ENCODE results near the gene CDH4. TPM values are rescaled to one million over a fixed set of nuclear protein-coding genes. Genes with fewer than 3 reads are reported as not detected.

The CDH4 gene
- total and polyA plus RNA-seq, 2 donors (not counting 3 experiments of a cell fraction or from before 2014, with no cell fraction given), result 0.17 to 0.51 TPM

- DNase-seq (ENCODE audit: low read depth, low spot score) (no peak), FAIRE-seq (no peak)
- Histone ChIP-seq H3K9me3 (replicated peaks; ENCODE audit: control insufficient read depth, insufficient read depth, low read length) (peaks cover 8% of the 10 kb centered on the region), H3K4me3 (replicated peaks in 1 of 3; ENCODE audit: insufficient read depth in 1 of 3, low read depth in 1 of 3, low read length in 3 of 3) (no peak overlapping the region), H3K27ac (ENCODE audit: insufficient read depth, low read depth, low read length) (no peak overlapping the region), H3K4me2 (ENCODE audit: insufficient read depth, low read length) (no peak overlapping the region), H3K9me1 (replicated peaks; ENCODE audit: control insufficient read depth, extremely low read depth, insufficient read depth, low read length) (no peaks in the 10 kb centered on the region), H3K79me2 (ENCODE audit: control insufficient read depth, insufficient read depth, low read length) (no peaks in the 10 kb centered on the region), H3K36me3 (ENCODE audit: control insufficient read depth in 2 of 2, extremely low read depth in 1 of 2, insufficient read depth in 2 of 2, low read length in 2 of 2) (no peaks in the 10 kb centered on the region), H2AFZ (ENCODE audit: low read depth, low read length) (no peak overlapping the region), H3K4me1 (ENCODE audit: control insufficient read depth, extremely low read depth, insufficient read depth, low read length) (no peaks in the 10 kb centered on the region), H3K27me3 (ENCODE audit: control insufficient read depth in 2 of 2, insufficient read depth in 2 of 2, low read length in 2 of 2) (no peaks in the 10 kb centered on the region), H3K9ac (replicated peaks; ENCODE audit: extremely low read depth, insufficient read depth, low read length) (no peak overlapping the region), H4K20me1 (replicated peaks; ENCODE audit: control insufficient read depth, extremely low read depth, insufficient read depth, low read length) (no peaks in the 10 kb centered on the region)
- TF ChIP-seq JUN (IDR thresholded peaks at IDR 0.05; ENCODE audit: borderline replicate concordance, insufficient read depth, insufficient read length, low read depth) (no peak), FOS (IDR thresholded peaks at IDR 0.05; ENCODE audit: borderline replicate concordance, insufficient read depth, low read length) (no peak), POLR2A (IDR thresholded peaks at IDR 0.05; ENCODE audit: low read depth, low read length) (no peak), MYC (IDR thresholded peaks at IDR 0.05; ENCODE audit: low read depth, low read length) (no peak), GATA2 (IDR thresholded peaks at IDR 0.05; ENCODE audit: insufficient read depth, insufficient read length, low read depth, low read length) (no peak), MAX (IDR thresholded peaks at IDR 0.05; ENCODE audit: insufficient read depth, insufficient read length) (no peak)
- ChIA-PET POLR2A (no interaction called here), CTCF (no interaction called here)
- dilution Hi-C loops (cut with MboI; ENCODE audit: extremely low pct_ligation_motif_present, low sequenced_read_pairs) (no loop called here), intact Hi-C loops (cut with micrococcal nuclease) (no loop called here)
- BruUV-seq (replicated peaks), result no TSS peak
Measured at GRCh38 chr20:61661583-61661982, 409.5 kb downstream of the CDH4 start.

- CTCF ChIA-PET, result no interaction called here
- no peak overlapping the region for H3K4me3 ChIP-seq (replicated peaks in 1 of 3; ENCODE audit: insufficient read depth in 1 of 3, low read depth in 1 of 3, low read length in 3 of 3)
- dilution Hi-C loops (cut with MboI; ENCODE audit: extremely low pct_ligation_motif_present, low sequenced_read_pairs), result no loop called here
- no peak overlapping the region for H3K27ac ChIP-seq (ENCODE audit: insufficient read depth, low read depth, low read length)
- H3K27me3 ChIP-seq (ENCODE audit: control insufficient read depth in 2 of 2, insufficient read depth in 2 of 2, low read length in 2 of 2), result no peaks in the 10 kb centered on the region
- no TSS peak for BruUV-seq (replicated peaks)
- H4K20me1 ChIP-seq (replicated peaks; ENCODE audit: control insufficient read depth, extremely low read depth, insufficient read depth, low read length), result no peaks in the 10 kb centered on the region
- FAIRE-seq, result no peak
- no peaks in the 10 kb centered on the region for H3K36me3 ChIP-seq (ENCODE audit: control insufficient read depth in 2 of 2, extremely low read depth in 1 of 2, insufficient read depth in 2 of 2, low read length in 2 of 2)
- no peaks in the 10 kb centered on the region for H3K79me2 ChIP-seq (ENCODE audit: control insufficient read depth, insufficient read depth, low read length)
- H3K9me1 ChIP-seq (replicated peaks; ENCODE audit: control insufficient read depth, extremely low read depth, insufficient read depth, low read length), result no peaks in the 10 kb centered on the region
- no peak for DNase-seq (ENCODE audit: low read depth, low spot score)
- peaks cover 8% of the 10 kb centered on the region for H3K9me3 ChIP-seq (replicated peaks; ENCODE audit: control insufficient read depth, insufficient read depth, low read length)
- intact Hi-C loops (cut with micrococcal nuclease), result no loop called here
- TF ChIP-seq POLR2AphosphoS5 (IDR thresholded peaks at IDR 0.05; ENCODE audit: insufficient read depth, low read depth, low read length) (no peak), FOS (IDR thresholded peaks at IDR 0.05; ENCODE audit: borderline replicate concordance, insufficient read depth, low read length) (no peak), GATA2 (IDR thresholded peaks at IDR 0.05; ENCODE audit: insufficient read depth, insufficient read length, low read depth, low read length) (no peak), POLR2A (IDR thresholded peaks at IDR 0.05; ENCODE audit: low read depth, low read length) (no peak), EZH2 (IDR thresholded peaks at IDR 0.05; ENCODE audit: borderline replicate concordance, low read depth, low read length, severe bottlenecking) (no peak), MYC (IDR thresholded peaks at IDR 0.05; ENCODE audit: low read depth, low read length) (no peak), MAX (IDR thresholded peaks at IDR 0.05; ENCODE audit: insufficient read depth, insufficient read length) (no peak), CTCF (IDR thresholded peaks at IDR 0.05; ENCODE audit: extremely low read depth in 1 of 2, insufficient read depth in 1 of 2, low read depth in 1 of 2, low read length in 2 of 2) (no peak), JUN (IDR thresholded peaks at IDR 0.05; ENCODE audit: borderline replicate concordance, insufficient read depth, insufficient read length, low read depth) (no peak)
- no peaks in the 10 kb centered on the region for H3K4me1 ChIP-seq (ENCODE audit: control insufficient read depth, extremely low read depth, insufficient read depth, low read length)
- H2AFZ ChIP-seq (ENCODE audit: low read depth, low read length), result no peak overlapping the region
- H3K9ac ChIP-seq (replicated peaks; ENCODE audit: extremely low read depth, insufficient read depth, low read length), result no peak overlapping the region
- H3K4me2 ChIP-seq (ENCODE audit: insufficient read depth, low read length), result no peak overlapping the region
- POLR2A ChIA-PET, result no interaction called here
Measured at GRCh38 chr20:61662226-61662967, 410.3 kb downstream of the CDH4 start.

Data from endothelial cell of umbilical vein (primary cell).